NB4 (cell line): ENCODE measurements around the gene UROC1.

Experiments used
- DNase-seq: peaks from one replicate; pipeline ENCODE4 v3.0.0; 2010; ENCODE audit warnings: low read depth
- H3K4me3 ChIP-seq: one replicate; pipeline ENCODE4 v1.5.1; 2011; ENCODE audit warnings: mild to moderate bottlenecking, low read depth, low read length, moderate library complexity
- MYC ChIP-seq: IDR thresholded peaks from 2 replicates; pipeline ENCODE4 v1.6.1; 2011; ENCODE audit warnings: low read depth, low read length
- POLR2A ChIP-seq: IDR thresholded peaks from 2 replicates; pipeline ENCODE4 v1.6.1; 2011; ENCODE audit warnings: mild to moderate bottlenecking; ENCODE audit not compliant: insufficient read length; ENCODE audit errors: extremely low read depth
- TF ChIP-seq, protein P1 (sequence below): IDR thresholded peaks from 2 replicates; pipeline ENCODE4 v1.6.1; 2011; ENCODE audit warnings: low read depth, low read length
- TF ChIP-seq, protein P2 (sequence below): IDR thresholded peaks from one replicate; pipeline ENCODE4 v1.5.1; 2012; ENCODE audit warnings: low read depth, low read length

UROC1 gene

DNA sequence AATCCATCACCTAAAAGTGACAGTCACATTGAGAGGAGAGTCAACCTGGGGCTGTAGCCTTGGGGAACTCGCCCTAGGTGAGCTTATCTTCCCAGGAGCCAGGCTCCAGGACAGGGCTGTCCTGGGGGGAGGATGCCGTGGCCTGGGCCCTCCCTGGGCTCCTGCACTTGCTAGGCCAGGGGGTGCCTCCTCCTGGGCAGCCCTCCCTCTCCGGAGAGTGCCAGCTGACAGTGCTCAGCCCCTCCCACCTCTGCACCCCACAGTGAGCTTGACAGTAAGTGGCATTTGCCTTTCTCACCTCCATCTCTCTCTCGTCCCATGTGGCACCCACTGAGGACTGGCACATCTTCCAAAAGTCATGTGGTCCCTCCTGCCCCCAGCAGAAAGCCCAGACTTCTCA lies 19.1 kb downstream of the UROC1 start:
- H3K4me3 ChIP-seq = no peak overlapping the region
- TF ChIP-seq, protein P1, sequence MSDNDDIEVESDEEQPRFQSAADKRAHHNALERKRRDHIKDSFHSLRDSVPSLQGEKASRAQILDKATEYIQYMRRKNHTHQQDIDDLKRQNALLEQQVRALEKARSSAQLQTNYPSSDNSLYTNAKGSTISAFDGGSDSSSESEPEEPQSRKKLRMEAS = no peak
- no peak for TF ChIP-seq POLR2A
- TF ChIP-seq, protein P2, sequence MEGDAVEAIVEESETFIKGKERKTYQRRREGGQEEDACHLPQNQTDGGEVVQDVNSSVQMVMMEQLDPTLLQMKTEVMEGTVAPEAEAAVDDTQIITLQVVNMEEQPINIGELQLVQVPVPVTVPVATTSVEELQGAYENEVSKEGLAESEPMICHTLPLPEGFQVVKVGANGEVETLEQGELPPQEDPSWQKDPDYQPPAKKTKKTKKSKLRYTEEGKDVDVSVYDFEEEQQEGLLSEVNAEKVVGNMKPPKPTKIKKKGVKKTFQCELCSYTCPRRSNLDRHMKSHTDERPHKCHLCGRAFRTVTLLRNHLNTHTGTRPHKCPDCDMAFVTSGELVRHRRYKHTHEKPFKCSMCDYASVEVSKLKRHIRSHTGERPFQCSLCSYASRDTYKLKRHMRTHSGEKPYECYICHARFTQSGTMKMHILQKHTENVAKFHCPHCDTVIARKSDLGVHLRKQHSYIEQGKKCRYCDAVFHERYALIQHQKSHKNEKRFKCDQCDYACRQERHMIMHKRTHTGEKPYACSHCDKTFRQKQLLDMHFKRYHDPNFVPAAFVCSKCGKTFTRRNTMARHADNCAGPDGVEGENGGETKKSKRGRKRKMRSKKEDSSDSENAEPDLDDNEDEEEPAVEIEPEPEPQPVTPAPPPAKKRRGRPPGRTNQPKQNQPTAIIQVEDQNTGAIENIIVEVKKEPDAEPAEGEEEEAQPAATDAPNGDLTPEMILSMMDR = no peak
- TF ChIP-seq MYC = no peak
- no peak for DNase-seq

DNA sequence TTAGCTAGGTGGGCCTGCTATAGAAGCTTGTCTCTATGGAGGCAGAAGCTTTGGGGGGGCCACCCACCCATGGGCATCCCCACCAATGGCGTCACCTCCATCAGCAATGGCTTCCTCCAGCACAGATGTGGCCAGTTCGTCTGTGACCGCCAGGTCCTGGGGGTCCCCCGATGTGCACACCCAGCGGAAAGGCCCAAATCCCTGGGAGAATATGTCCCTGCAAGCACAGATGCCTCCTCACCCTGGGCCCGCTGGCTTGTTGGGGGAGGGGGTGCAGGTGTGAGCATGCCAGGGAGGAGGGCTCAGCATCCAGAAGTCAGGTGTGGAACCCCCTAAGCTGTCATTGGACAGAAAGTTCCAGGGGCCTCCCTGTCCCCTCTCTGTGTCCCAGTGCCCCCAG lies 19.6 kb downstream of the UROC1 start:
- H3K4me3 ChIP-seq = no peak overlapping the region
- no peak for DNase-seq
- no peak for TF ChIP-seq POLR2A
- no peak for TF ChIP-seq MYC
- TF ChIP-seq, protein P2 = no peak
- TF ChIP-seq, protein P1 = no peak

DNA sequence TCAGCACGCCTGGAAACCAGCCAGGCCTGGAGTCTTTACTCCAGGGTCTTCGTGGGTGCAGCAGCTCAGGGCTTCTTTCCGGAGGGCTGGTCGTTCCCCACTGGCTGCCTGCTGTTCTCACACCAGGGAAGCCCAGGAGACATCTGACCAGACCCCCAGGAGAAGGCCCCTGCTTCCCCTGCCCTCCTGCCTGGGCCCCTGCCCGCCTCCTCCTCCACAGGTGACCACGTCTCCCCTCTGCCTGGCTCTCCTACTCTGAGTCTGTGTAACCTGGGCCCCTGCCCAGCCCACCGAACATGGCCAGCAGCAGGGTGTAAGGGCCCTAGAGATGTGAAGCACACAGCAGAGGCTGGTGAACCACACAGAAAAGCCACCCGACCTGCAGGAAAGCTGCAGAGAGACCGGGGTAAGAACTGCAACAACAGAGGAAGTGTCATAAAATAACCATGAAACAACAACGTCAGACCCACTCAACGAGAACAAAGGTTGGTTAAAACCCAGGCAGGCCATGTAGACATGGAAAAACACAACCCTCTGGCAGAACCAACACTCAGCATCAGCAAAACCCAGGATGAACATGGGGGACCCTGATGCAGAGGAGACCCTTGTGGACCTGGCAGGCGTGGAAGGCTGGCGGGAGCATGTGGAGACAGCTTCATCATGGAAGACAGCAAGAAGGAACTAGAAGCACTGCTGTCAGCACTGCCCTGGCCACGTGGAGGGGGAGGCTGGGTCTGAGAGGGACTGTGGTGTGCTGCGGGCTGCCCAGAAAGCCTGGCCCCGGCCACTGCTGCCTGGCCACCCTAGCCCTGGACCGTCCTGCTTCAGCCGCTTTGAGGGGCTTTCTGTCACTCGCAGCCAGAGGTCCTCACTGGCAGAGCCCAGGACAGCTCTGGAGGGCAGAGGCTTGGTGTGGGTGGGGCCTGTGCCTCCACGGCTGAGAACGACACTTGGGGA lies 20.4 kb downstream of the UROC1 start:
- H3K4me3 ChIP-seq = no peak overlapping the region
- peak; percentile 43 for DNase-seq
- TF ChIP-seq, protein P2 = no peak
- TF ChIP-seq, protein P1 = 0 out of 2 replicates have a peak, but pooled peaks have one; percentile 16

- DNase-seq = no peak
- no peak for TF ChIP-seq MYC
- TF ChIP-seq POLR2A = no peak
- TF ChIP-seq, protein P1 = no peak
- TF ChIP-seq, protein P2 = no peak
- H3K4me3 ChIP-seq = no peak overlapping the region
Observed at GRCh38 chr3:126495786-126496185, 21.8 kb downstream of the UROC1 start.

- no peak overlapping the region for H3K4me3 ChIP-seq
- no peak for DNase-seq
- TF ChIP-seq, protein P2 = no peak
- TF ChIP-seq, protein P1 = no peak
Observed at GRCh38 chr3:126494970-126495230, 22.7 kb downstream of the UROC1 start.
